NB4 (cell line): ENCODE data around the gene RPL13.

Experiments
- DNase-seq: peaks from one replicate; pipeline ENCODE4 v3.0.0; 2010; ENCODE audit warnings: low read depth
- H3K4me3 ChIP-seq: one replicate; pipeline ENCODE4 v1.5.1; 2011; ENCODE audit warnings: mild to moderate bottlenecking, low read depth, low read length, moderate library complexity
- MYC ChIP-seq: IDR thresholded peaks from 2 replicates; pipeline ENCODE4 v1.6.1; 2011; ENCODE audit warnings: low read depth, low read length
- POLR2A ChIP-seq: IDR thresholded peaks from 2 replicates; pipeline ENCODE4 v1.6.1; 2011; ENCODE audit warnings: mild to moderate bottlenecking; ENCODE audit not compliant: insufficient read length; ENCODE audit errors: extremely low read depth
- TF ChIP-seq, protein P1 (sequence below): IDR thresholded peaks from one replicate; pipeline ENCODE4 v1.5.1; 2012; ENCODE audit warnings: low read depth, low read length
- TF ChIP-seq, protein P2 (sequence below): IDR thresholded peaks from 2 replicates; pipeline ENCODE4 v1.6.1; 2011; ENCODE audit warnings: low read depth, low read length

The RPL13 gene

DNA sequence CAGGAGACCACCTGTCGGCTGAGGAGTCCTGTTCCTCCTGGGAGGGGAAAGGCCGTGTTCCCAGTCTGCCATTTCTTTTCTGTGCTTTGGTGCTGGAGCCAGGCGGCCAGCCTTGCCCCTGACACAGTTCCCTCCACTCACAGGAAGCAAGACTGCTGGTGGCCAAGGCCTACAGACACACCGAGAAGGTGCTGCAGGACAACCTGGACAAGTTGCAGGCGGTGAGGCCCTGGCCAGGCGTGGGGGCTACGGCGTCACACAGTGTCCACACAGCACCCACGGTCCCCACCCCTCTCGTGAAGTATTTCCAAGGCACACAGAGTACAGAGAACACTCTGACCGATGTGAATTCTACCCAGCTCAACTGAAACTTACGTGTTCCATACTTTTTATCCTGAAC, 6.1 kb upstream of the RPL13 start:
- DNase-seq, result no peak
- TF ChIP-seq, protein P1, sequence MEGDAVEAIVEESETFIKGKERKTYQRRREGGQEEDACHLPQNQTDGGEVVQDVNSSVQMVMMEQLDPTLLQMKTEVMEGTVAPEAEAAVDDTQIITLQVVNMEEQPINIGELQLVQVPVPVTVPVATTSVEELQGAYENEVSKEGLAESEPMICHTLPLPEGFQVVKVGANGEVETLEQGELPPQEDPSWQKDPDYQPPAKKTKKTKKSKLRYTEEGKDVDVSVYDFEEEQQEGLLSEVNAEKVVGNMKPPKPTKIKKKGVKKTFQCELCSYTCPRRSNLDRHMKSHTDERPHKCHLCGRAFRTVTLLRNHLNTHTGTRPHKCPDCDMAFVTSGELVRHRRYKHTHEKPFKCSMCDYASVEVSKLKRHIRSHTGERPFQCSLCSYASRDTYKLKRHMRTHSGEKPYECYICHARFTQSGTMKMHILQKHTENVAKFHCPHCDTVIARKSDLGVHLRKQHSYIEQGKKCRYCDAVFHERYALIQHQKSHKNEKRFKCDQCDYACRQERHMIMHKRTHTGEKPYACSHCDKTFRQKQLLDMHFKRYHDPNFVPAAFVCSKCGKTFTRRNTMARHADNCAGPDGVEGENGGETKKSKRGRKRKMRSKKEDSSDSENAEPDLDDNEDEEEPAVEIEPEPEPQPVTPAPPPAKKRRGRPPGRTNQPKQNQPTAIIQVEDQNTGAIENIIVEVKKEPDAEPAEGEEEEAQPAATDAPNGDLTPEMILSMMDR, result no peak
- no peak for TF ChIP-seq MYC
- TF ChIP-seq, protein P2, sequence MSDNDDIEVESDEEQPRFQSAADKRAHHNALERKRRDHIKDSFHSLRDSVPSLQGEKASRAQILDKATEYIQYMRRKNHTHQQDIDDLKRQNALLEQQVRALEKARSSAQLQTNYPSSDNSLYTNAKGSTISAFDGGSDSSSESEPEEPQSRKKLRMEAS, result no peak
- no peak for TF ChIP-seq POLR2A
- no peak overlapping the region for H3K4me3 ChIP-seq

DNA sequence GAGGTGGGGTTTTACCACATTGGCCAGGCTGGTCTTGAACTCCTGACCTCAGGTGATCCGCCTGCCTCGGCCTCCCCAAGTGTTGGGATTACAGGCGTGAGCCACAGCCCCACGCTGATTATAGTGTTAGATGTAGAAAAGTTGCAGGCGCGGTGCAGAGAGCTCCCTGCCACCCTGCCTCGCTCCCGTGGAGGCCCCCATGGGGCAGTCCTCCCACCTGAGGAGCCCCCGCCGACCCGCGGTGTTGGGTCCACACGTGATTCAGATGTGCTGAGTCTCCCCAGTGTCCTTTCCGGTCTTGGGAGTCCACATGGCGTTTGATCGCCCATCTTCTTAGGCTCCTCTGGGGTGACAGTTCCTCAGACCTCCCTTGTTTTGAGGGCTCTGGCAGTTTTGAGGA, 5.2 kb upstream of the RPL13 start:
- no peak overlapping the region for H3K4me3 ChIP-seq
- TF ChIP-seq, protein P1, result no peak
- TF ChIP-seq MYC, result no peak
- TF ChIP-seq, protein P2, result no peak
- no peak for TF ChIP-seq POLR2A
- no peak for DNase-seq

DNA sequence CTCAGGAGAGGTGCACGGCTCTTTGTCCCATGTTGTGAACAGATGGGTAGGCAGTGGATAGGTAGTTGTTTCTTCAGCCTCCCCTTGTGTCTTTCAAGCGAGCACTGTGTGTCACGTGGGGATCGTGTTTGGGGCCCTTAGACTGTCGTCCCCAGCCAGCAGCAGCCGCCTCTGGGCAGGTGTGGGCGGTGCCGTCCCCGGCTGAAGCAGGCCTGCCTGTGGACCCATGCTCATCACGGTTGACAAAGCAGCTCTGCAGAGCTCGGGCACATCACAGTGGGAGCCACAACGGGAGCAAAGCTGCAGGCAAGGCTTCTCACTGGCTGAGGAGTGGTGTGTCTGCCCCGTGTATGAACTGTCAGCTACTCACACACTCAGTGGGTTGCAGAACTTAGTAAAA, 4.7 kb upstream of the RPL13 start:
- TF ChIP-seq, protein P2, result no peak
- TF ChIP-seq, protein P1, result no peak
- no peak for TF ChIP-seq MYC
- no peak for TF ChIP-seq POLR2A
- no peak overlapping the region for H3K4me3 ChIP-seq
- DNase-seq, result no peak

DNA sequence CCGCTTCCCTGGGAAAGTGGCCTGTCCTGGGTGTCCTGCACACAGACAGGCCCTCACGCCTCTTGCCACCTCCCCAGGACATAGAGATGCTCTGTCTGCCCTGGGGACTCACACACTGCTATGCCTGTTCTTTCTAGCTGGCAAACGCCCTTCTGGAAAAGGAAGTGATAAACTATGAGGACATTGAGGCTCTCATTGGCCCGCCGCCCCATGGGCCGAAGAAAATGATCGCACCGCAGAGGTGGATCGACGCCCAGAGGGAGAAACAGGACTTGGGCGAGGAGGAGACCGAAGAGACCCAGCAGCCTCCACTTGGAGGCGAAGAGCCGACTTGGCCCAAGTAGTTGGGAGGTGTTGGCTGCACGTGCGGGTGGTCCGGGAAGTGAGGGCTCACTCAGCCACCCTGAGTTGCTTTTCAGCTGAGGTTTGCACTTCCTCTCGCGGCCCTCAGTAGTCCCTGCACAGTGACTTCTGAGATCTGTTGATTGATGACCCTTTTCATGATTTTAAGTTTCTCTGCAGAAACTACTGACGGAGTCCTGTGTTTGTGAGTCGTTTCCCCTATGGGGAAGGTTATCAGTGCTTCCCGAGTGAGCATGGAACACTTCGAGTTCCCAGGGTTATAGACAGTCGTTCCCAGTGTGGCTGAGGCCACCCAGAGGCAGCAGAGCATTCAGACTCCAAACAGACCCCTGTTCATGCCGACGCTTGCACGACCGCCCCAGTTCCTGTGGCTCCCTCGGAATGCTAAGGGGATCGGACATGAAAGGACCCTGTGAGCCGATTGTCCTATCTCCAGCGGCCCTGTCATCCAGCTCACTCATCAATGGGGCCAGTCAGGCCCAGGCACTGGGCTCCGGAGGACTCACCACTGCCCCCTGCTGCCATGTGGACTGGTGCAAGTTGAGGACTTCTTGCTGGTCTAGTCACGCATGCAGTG, 3.5 kb upstream of the RPL13 start:
- TF ChIP-seq, protein P1, result peak; percentile 98
- TF ChIP-seq, protein P2, result peak; percentile 85
- TF ChIP-seq MYC (peak; percentile 62; the same call in 1 of the 2 replicates), POLR2A (no peak)
- peak; percentile 83 for DNase-seq

DNA sequence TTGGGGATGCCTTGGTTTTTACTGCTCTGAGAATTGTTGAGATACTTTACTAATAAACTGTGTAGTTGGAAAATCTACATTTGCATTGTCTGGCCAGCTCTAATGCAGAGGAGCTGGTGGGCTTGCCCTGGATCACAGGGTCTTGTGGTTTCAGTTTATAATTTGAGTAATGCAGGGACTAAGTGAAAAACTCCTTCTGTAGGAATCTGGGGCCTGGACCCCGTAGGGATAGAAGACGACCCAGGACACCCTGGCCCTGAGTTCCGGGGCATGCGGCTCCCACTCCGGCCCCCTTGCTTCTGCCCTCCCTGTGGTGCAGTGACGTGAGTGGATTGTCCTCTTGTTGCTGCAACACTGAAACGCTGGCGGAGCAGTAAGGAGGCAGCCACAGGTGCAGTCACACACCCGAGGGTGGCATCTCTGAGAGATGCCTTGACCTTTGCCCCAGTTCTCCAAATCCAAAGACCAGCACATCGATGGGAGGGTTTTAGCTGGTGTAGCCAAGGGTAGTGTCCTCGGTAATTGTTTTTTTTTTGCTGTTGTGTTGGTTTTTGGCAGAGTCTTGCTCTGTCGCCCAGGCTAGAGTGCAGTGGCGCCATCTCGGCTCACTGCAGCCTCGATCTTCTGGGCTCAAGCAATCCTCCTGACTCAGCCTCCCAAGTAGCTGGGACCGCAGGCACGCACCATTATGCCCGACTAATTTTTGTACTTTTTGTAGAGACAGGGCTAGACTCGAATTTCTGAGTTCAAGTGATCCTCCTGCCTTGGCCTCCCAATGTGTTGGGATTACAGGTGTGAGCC, 2.6 kb upstream of the RPL13 start:
- TF ChIP-seq, protein P1, result no peak
- TF ChIP-seq, protein P2, result no peak
- TF ChIP-seq MYC (no peak), POLR2A (no peak)
- DNase-seq, result no peak

More for the DNA sequence above, 3.5 kb upstream of the RPL13 start:
- H3K4me3 ChIP-seq, result no peak overlapping the region

More for the DNA sequence above, 2.6 kb upstream of the RPL13 start:
- no peak overlapping the region for H3K4me3 ChIP-seq
